GM19438 (cell line): ENCODE results near the gene F2RL2.
A peak's percentile ranks its signal among the peaks of the same experiment; 100 is the strongest.

Source experiments
- ATAC-seq: cut with Tn5 transposase; IDR thresholded peaks from one replicate; pipeline ENCODE4 v1.9.1; 2021; ENCODE audit warnings: low read depth; ENCODE audit not compliant: unreplicated experiment

The F2RL2 gene

GRCh38 chr5:76622973-76623596 is at the start of gene F2RL2:
Gene F2RL2, minus strand, starts transcription at chr5:76623403. Its CDS starts 173 bp downstream, at chr5:76623230.
- ATAC-seq = no peak

GRCh38 chr5:76672242-76672641 is 49.0 kb upstream of the F2RL2 start:
- ATAC-seq = no peak

GRCh38 chr5:76670508-76670907 is 47.3 kb upstream of the F2RL2 start:
- ATAC-seq = no peak

GRCh38 chr5:76669245-76669644 is 46.0 kb upstream of the F2RL2 start:
- no peak for ATAC-seq

GRCh38 chr5:76667495-76667894 is 44.3 kb upstream of the F2RL2 start:
- ATAC-seq = no peak

- ATAC-seq = peak; percentile 89
Measured at GRCh38 chr5:76664079-76664478, 40.9 kb upstream of the F2RL2 start.

- ATAC-seq = no peak
Measured at GRCh38 chr5:76663573-76663972, 40.4 kb upstream of the F2RL2 start.

- ATAC-seq = no peak
Measured at GRCh38 chr5:76662521-76662920, 39.3 kb upstream of the F2RL2 start.

- ATAC-seq = no peak
Measured at GRCh38 chr5:76660360-76660759, 37.2 kb upstream of the F2RL2 start.

- no peak for ATAC-seq
Measured at GRCh38 chr5:76657683-76658311, 34.6 kb upstream of the F2RL2 start.

- ATAC-seq = no peak
Measured at GRCh38 chr5:76657091-76657490, 33.9 kb upstream of the F2RL2 start.

- no peak for ATAC-seq
Measured at GRCh38 chr5:76652809-76653414, 29.7 kb upstream of the F2RL2 start.

GRCh38 chr5:76649140-76649539 is 25.9 kb upstream of the F2RL2 start:
- no peak for ATAC-seq

- ATAC-seq = no peak
Measured at GRCh38 chr5:76643371-76643770, 20.2 kb upstream of the F2RL2 start.

GRCh38 chr5:76642390-76643040 is 19.3 kb upstream of the F2RL2 start:
- no peak for ATAC-seq

GRCh38 chr5:76641514-76642120 is 18.4 kb upstream of the F2RL2 start:
- no peak for ATAC-seq

- no peak for ATAC-seq
Measured at GRCh38 chr5:76638479-76638878, 15.3 kb upstream of the F2RL2 start.

GRCh38 chr5:76637490-76637889 is 14.3 kb upstream of the F2RL2 start:
- ATAC-seq = no peak

GRCh38 chr5:76634661-76635060 is 11.5 kb upstream of the F2RL2 start:
- no peak for ATAC-seq

GRCh38 chr5:76626738-76627137 is 3.5 kb upstream of the F2RL2 start:
- no peak for ATAC-seq
